Neural progenitor cell (in vitro differentiated cells): ENCODE data around the gene KCTD10. TPM values are rescaled to one million over a fixed set of nuclear protein-coding genes. Genes with fewer than 3 reads are reported as not detected.

Experiments
- DNase-seq: peaks from one replicate; pipeline ENCODE4 v3.0.0-alpha.2; 2016; ENCODE audit warnings: low spot score
- H2AFZ ChIP-seq: fragments of 200-600 bp; sonication (generic); replicated peaks from 2 replicates; pipeline ENCODE4 v1.6.1; 2016; ENCODE audit warnings: antibody characterized with exemption
- H3F3A ChIP-seq: fragments of 200-600 bp; sonication (generic); 2 replicates; pipeline ENCODE4 v1.6.1; 2016; ENCODE audit warnings: antibody characterized with exemption, low read depth
- H3K27ac ChIP-seq: fragments of 200-600 bp; sonication (generic); 2 replicates; pipeline ENCODE4 v1.5.1; 2016; ENCODE audit warnings: mild to moderate bottlenecking
- H3K27me3 ChIP-seq: fragments of 200-600 bp; sonication (generic); 2 replicates; pipeline ENCODE4 v1.6.1; 2016; ENCODE audit warnings: mild to moderate bottlenecking, moderate library complexity
- H3K36me3 ChIP-seq: fragments of 200-600 bp; sonication (generic); 2 replicates; pipeline ENCODE4 v1.5.1; 2016
- H3K4me1 ChIP-seq: fragments of 200-600 bp; sonication (generic); 2 replicates; pipeline ENCODE4 v1.6.1; 2016; ENCODE audit warnings: mixed run types
- H3K4me2 ChIP-seq: fragments of 200-600 bp; sonication (generic); 2 replicates; pipeline ENCODE4 v1.6.1; 2016
- H3K4me3 ChIP-seq: fragments of 200-600 bp; sonication (generic); 2 replicates; pipeline ENCODE4 v1.5.1; 2016
- H3K79me2 ChIP-seq: fragments of 200-600 bp; sonication (generic); 2 replicates; pipeline ENCODE4 v1.6.1; 2016; ENCODE audit warnings: low read depth
- H3K9ac ChIP-seq: fragments of 200-600 bp; sonication (generic); 2 replicates; pipeline ENCODE4 v1.6.1; 2016
- H3K9me3 ChIP-seq: fragments of 200-600 bp; sonication (generic); 2 replicates; pipeline ENCODE4 v1.5.1; 2016; ENCODE audit warnings: low read depth
- H4K20me1 ChIP-seq: fragments of 200-600 bp; sonication (generic); 2 replicates; pipeline ENCODE4 v1.6.1; 2016; ENCODE audit warnings: low read depth
- H3K27ac Mint-ChIP-seq: 3 replicates; pipeline ENCODE4 v1.8.0; 2021; ENCODE audit warnings: mixed read lengths
- H3K27me3 Mint-ChIP-seq: 2 replicates; pipeline ENCODE4 v1.8.0; 2022; ENCODE audit warnings: low read depth, mild to moderate bottlenecking, inconsistent platforms, moderate library complexity, mixed read lengths; ENCODE audit not compliant: insufficient read depth
- H3K36me3 Mint-ChIP-seq: 3 replicates; pipeline ENCODE4 v1.8.0; 2021; ENCODE audit warnings: mixed read lengths
- H3K4me1 Mint-ChIP-seq: 3 replicates; pipeline ENCODE4 v1.8.0; 2021; ENCODE audit warnings: mixed read lengths
- H3K4me3 Mint-ChIP-seq: 3 replicates; pipeline ENCODE4 v1.8.0; 2021; ENCODE audit warnings: mild to moderate bottlenecking, moderate library complexity, mixed read lengths
- H3K9me3 Mint-ChIP-seq: 3 replicates; pipeline ENCODE4 v1.8.0; 2020; ENCODE audit warnings: mixed read lengths
- CTCF ChIP-seq: fragments of 200-600 bp; sonication (generic); IDR thresholded peaks from 2 replicates; pipeline ENCODE4 v1.5.1; 2017; ENCODE audit warnings: antibody characterized with exemption, mild to moderate bottlenecking
- EZH2 ChIP-seq: fragments of 200-600 bp; sonication (generic); IDR thresholded peaks from 2 replicates; pipeline ENCODE4 v1.6.1; 2017; ENCODE audit warnings: antibody characterized with exemption, mild to moderate bottlenecking, moderate library complexity
- EZH2phosphoT487 ChIP-seq: fragments of 200-600 bp; sonication (generic); IDR thresholded peaks from 2 replicates; pipeline ENCODE4 v1.6.1; 2017; ENCODE audit warnings: antibody characterized with exemption
- total RNA-seq: library from RNA; depleted of rRNA; stranded (reverse); fragments of >200 nt; gene quantifications from 2 replicates; pipeline ENCODE4 v1.2.3, GENCODE V29; 2015; ENCODE audit warnings: low replicate concordance

KCTD10 gene
- total RNA-seq, 1 donor from 2014 or later = 57.5 TPM

GRCh38 chr12:109428037-109428629 lies 49.0 kb downstream of the KCTD10 start:
- no peak overlapping the region for H3K27ac Mint-ChIP-seq
- H3K9ac ChIP-seq = no peak overlapping the region
- no peaks in the 10 kb centered on the region for H4K20me1 ChIP-seq
- DNase-seq = peak; percentile 28
- no peak overlapping the region for H3K4me3 Mint-ChIP-seq
- H3K4me1 ChIP-seq = no peaks in the 10 kb centered on the region
- peaks cover 1% of the 10 kb centered on the region for H3K36me3 Mint-ChIP-seq
- peaks cover 8% of the 10 kb centered on the region for H3K4me1 Mint-ChIP-seq
- H3K27me3 Mint-ChIP-seq = peaks cover 14% of the 10 kb centered on the region
- H3K79me2 ChIP-seq = no peaks in the 10 kb centered on the region
- no peak overlapping the region for H3K4me2 ChIP-seq
- no peak overlapping the region for H3K27ac ChIP-seq
- H3K27me3 ChIP-seq = no peaks in the 10 kb centered on the region
- H3K9me3 ChIP-seq = no peaks in the 10 kb centered on the region
- TF ChIP-seq EZH2phosphoT487 (no peak), CTCF (peak; percentile 75)
- no peaks in the 10 kb centered on the region for H3K36me3 ChIP-seq
- peaks cover 4% of the 10 kb centered on the region for H3K9me3 Mint-ChIP-seq
- H3F3A ChIP-seq = no peaks in the 10 kb centered on the region
- no peak overlapping the region for H2AFZ ChIP-seq
- H3K4me3 ChIP-seq = no peak overlapping the region

- no peaks in the 10 kb centered on the region for H3K27me3 ChIP-seq
- no peaks in the 10 kb centered on the region for H3K36me3 ChIP-seq
- no peaks in the 10 kb centered on the region for H3K9me3 ChIP-seq
- H3K27ac Mint-ChIP-seq = no peak overlapping the region
- TF ChIP-seq CTCF = no peak
- TF ChIP-seq EZH2phosphoT487 = no peak
- TF ChIP-seq EZH2 = no peak
- H3K4me3 ChIP-seq = no peak overlapping the region
- no peak overlapping the region for H3K4me3 Mint-ChIP-seq
- H2AFZ ChIP-seq = no peak overlapping the region
- no peaks in the 10 kb centered on the region for H3K4me1 Mint-ChIP-seq
- H3K4me2 ChIP-seq = no peak overlapping the region
- H3K27ac ChIP-seq = no peak overlapping the region
- peaks cover 14% of the 10 kb centered on the region for H3K27me3 Mint-ChIP-seq
- no peak overlapping the region for H3K9ac ChIP-seq
- DNase-seq = no peak
- no peaks in the 10 kb centered on the region for H3K36me3 Mint-ChIP-seq
- H3F3A ChIP-seq = no peaks in the 10 kb centered on the region
- no peaks in the 10 kb centered on the region for H3K79me2 ChIP-seq
- H3K4me1 ChIP-seq = no peaks in the 10 kb centered on the region
- no peaks in the 10 kb centered on the region for H3K9me3 Mint-ChIP-seq
- H4K20me1 ChIP-seq = no peaks in the 10 kb centered on the region
These were observed 53.7 kb downstream of the KCTD10 start for GRCh38 chr12:109423392-109423791.

- H3K4me3 ChIP-seq = no peak overlapping the region
- no peaks in the 10 kb centered on the region for H4K20me1 ChIP-seq
- TF ChIP-seq EZH2 (no peak), EZH2phosphoT487 (no peak), CTCF (no peak)
- H3F3A ChIP-seq = no peaks in the 10 kb centered on the region
- H3K4me2 ChIP-seq = no peak overlapping the region
- Mint-ChIP-seq H3K27me3 (peaks cover 10% of the 10 kb centered on the region), H3K27ac (no peak overlapping the region), H3K36me3 (no peaks in the 10 kb centered on the region), H3K9me3 (peaks cover 5% of the 10 kb centered on the region), H3K4me3 (no peak overlapping the region), H3K4me1 (no peaks in the 10 kb centered on the region)
- no peak overlapping the region for H3K9ac ChIP-seq
- H3K79me2 ChIP-seq = no peaks in the 10 kb centered on the region
- DNase-seq = no peak
- H3K27ac ChIP-seq = no peak overlapping the region
- no peaks in the 10 kb centered on the region for H3K36me3 ChIP-seq
- H3K9me3 ChIP-seq = no peaks in the 10 kb centered on the region
- H3K27me3 ChIP-seq = no peaks in the 10 kb centered on the region
- H2AFZ ChIP-seq = no peak overlapping the region
- no peaks in the 10 kb centered on the region for H3K4me1 ChIP-seq
These were observed 54.8 kb downstream of the KCTD10 start for GRCh38 chr12:109422251-109422650.
